Fibroblast of the aortic adventitia (primary cell): ENCODE data around the gene TBL1X. TPM values are rescaled to one million over a fixed set of nuclear protein-coding genes. Genes with fewer than 3 reads are reported as not detected.

ENCODE experiments used
- DNase-seq: peaks from one replicate; pipeline ENCODE4 v3.0.0-alpha.2; 2010; ENCODE audit warnings: low read depth
- H3K4me3 ChIP-seq: 2 replicates; pipeline ENCODE4 v1.5.1; 2011; ENCODE audit warnings: low read depth, mild to moderate bottlenecking, control low read depth, low read length, moderate library complexity
- total RNA-seq: library from RNA; depleted of rRNA; stranded (reverse); fragments of >200 nt; gene quantifications from 2 replicates; pipeline ENCODE4 v1.2.3, GENCODE V29; 2012; ENCODE audit warnings: low replicate concordance
- TF ChIP-seq, protein P1 (sequence below): IDR thresholded peaks from 2 replicates; pipeline ENCODE4 v1.5.1; 2011; ENCODE audit warnings: mild to moderate bottlenecking, low read length, control low read depth, inconsistent platforms; ENCODE audit not compliant: insufficient read depth

TBL1X gene
- total RNA-seq, 1 donor = 15.6 TPM

DNA sequence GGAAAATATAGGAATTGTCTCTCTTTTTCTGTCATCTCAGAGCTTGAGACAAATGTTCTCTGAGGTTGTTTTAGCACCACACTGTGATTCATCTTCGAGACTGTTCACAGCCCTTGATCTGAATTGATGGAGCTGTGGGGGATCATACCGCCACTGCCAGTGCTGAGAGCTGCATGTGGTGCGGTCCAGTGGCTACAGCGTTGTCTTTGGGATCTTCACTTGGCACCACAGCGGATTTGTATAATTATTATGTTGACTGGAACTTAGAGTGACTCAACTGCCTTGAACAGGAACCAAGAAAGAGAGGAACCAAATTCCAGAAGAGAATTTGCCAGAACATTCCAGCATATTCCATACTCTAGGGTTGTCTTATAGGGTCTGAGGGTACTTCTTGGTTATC lies 29.1 kb downstream of the TBL1X start:
- DNase-seq = no peak
- H3K4me3 ChIP-seq = no peak overlapping the region

DNA sequence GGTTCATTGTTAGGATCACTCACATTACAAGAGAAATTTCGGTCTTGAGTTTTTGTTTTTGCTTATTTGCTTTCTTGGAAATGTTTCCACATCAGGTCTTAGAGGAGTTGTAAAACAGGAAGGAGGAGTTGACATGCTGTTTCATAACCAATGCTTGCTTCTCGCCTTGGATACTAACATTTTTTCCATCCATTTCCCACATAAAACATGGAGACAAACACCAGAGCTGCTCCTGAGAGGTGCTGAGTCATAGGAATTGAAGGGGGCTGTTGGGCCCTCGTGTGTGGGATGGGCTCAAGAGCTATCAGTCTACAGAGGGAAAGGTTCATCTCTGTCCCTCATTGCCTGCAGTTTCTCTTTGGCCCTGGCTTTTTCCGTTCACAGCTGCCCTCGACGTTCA lies 29.9 kb downstream of the TBL1X start:
- no peak for DNase-seq
- TF ChIP-seq, protein P1, sequence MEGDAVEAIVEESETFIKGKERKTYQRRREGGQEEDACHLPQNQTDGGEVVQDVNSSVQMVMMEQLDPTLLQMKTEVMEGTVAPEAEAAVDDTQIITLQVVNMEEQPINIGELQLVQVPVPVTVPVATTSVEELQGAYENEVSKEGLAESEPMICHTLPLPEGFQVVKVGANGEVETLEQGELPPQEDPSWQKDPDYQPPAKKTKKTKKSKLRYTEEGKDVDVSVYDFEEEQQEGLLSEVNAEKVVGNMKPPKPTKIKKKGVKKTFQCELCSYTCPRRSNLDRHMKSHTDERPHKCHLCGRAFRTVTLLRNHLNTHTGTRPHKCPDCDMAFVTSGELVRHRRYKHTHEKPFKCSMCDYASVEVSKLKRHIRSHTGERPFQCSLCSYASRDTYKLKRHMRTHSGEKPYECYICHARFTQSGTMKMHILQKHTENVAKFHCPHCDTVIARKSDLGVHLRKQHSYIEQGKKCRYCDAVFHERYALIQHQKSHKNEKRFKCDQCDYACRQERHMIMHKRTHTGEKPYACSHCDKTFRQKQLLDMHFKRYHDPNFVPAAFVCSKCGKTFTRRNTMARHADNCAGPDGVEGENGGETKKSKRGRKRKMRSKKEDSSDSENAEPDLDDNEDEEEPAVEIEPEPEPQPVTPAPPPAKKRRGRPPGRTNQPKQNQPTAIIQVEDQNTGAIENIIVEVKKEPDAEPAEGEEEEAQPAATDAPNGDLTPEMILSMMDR = no peak
- H3K4me3 ChIP-seq = no peak overlapping the region

More for the DNA sequence above, 29.1 kb downstream of the TBL1X start:
- TF ChIP-seq, protein P1 = no peak

DNA sequence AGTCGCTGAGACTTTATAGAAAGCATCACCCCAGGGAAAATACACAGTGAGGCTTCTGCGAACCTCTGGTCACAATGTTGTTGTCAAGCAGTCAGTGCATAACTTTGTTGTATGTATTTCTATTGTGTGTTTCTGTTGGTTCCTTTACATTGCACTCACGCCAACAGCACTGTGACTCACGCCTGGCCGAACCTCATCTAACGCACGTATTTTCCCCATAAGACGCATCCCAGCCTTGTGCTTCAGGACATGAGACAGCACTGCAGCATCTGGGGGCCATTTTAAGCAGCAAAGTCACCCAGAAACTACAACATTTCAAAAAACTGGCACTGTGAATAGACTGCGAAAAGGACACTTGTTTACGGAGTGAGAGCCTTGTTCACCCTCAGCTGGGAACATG lies 30.6 kb downstream of the TBL1X start:
- no peak for DNase-seq
- TF ChIP-seq, protein P1 = no peak
- no peak overlapping the region for H3K4me3 ChIP-seq

DNA sequence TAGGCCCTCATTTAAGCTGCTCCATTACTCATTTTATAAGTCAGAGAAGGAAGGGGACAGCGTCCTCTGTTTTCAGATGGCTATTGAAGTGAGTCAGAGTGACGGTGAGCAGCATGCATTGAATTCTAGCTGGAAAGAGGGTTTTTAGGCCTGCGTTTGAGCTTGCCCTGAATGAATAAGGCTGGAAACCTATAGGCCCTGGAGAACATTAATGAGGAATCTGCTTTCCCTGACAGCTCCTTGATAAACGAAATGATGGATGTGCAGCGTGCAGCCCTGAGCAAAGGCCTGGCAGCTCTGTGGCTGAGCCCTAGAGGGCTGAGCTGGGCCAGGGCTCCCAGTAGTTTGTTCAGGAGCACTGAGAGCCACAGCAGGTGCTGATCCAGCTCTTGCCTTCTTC lies 33.4 kb downstream of the TBL1X start:
- H3K4me3 ChIP-seq = no peak overlapping the region
- DNase-seq = no peak
- TF ChIP-seq, protein P1 = no peak

DNA sequence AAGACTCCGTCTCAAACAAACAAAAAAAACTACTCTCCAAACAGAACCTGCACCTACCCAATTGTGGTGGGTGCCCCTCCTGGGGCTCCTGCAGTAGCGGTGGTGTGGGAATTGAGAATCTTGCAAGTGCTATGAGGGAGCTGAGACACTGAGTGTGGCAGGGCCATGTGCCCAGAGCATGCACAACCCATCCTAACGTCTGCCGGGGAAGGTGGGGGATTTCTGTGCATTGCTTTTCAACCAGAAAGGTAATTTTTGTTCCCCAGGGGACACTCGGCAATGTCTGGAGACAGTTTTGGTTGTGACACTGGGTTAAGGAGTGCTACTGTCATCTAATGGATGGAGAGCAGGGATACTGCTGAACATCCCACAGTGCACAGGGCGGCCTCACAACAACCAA lies 35.7 kb downstream of the TBL1X start:
- no peak for DNase-seq
- no peak overlapping the region for H3K4me3 ChIP-seq
- TF ChIP-seq, protein P1 = no peak

DNA sequence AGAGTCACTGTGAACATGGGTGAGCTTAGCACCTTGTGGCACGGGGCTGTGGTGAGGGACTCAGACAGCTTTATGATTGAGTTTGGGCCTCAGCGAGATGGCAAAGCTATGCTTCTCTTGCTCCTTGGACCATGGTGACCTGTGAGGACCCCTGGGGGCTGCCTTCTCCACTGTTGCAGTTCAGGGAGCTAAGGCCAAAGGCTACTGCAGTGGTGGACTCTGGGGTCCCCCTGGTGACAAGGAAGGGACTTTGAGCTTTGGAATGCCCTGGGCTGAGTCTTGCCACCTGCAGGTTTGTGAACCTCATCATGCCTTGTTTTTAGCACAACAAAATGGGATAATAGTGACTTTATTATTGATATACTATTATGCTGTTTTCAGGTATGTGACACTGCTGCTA lies 36.5 kb downstream of the TBL1X start:
- no peak overlapping the region for H3K4me3 ChIP-seq
- DNase-seq = no peak
- TF ChIP-seq, protein P1 = no peak

DNA sequence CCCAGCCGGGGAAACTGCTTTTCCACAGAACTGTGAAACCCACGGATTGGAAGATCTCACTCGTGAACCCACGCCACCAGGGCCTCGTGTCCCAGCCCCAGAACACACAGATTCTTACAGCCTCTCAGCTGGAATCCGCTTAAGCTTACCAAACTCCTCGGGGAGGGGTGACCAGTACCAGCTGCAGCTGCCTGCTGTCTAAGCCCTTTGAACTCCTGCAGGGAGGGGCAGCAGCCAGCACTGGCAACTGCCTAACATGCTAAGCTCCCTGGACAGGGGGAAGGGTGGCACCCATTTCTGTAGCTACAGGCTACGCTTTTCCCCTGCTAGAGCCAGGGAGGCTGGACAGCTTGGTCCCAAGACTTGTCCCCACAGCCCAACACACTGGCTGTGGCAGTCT lies 38.4 kb downstream of the TBL1X start:
- DNase-seq = no peak
- H3K4me3 ChIP-seq = no peak overlapping the region
- TF ChIP-seq, protein P1 = no peak
